PC-9 (cell line): ENCODE data around the gene PEX11G. TPM values are rescaled to one million over a fixed set of nuclear protein-coding genes. Genes with fewer than 3 reads are reported as not detected.

Experiments used
- BruUV-seq: library from RNA; stranded (reverse); fragments of 400-500 nt; replicated peaks from 2 replicates; lab custom pipeline; 2021; lab: Mats Ljungman, UMichigan
- CTCF ChIA-PET: fragments of 300-600 bp; sonication (Branson Sonifier 250); formaldehyde crosslinking; loops from one replicate; lab custom pipeline; 2022; ENCODE audit warnings: antibody characterized with exemption; lab: Charles Lee
- POLR2A ChIA-PET: fragments of 300-600 bp; sonication (Branson Sonifier 250); formaldehyde crosslinking; loops from one replicate; lab custom pipeline; 2022; ENCODE audit warnings: antibody characterized with exemption; ENCODE audit not compliant: unreplicated experiment; lab: Charles Lee
- DNase-seq, 2 experiments: peaks; one replicate each; pipeline versions ENCODE4 v3.0.0 to v3.0.0-alpha.2; 2015 to 2022; ENCODE audit warnings: mixed read lengths in 1 of 2
- H2AFZ ChIP-seq: fragments of 200-600 bp; sonication (generic); 2 replicates; pipeline ENCODE4 v1.8.1; 2017; ENCODE audit warnings: antibody characterized with exemption
- H3F3A ChIP-seq: fragments of 200-600 bp; sonication (generic); 2 replicates; pipeline ENCODE4 v1.8.1; 2017; ENCODE audit warnings: antibody characterized with exemption, mild to moderate bottlenecking, low read depth; ENCODE audit not compliant: insufficient read depth
- H3K27ac ChIP-seq: fragments of 200-600 bp; sonication (generic); 2 replicates; pipeline ENCODE4 v1.6.1; 2016; ENCODE audit warnings: mixed run types
- H3K27me3 ChIP-seq: fragments of 200-600 bp; sonication (generic); 2 replicates; pipeline ENCODE4 v1.6.1; 2016; ENCODE audit warnings: low read depth, mixed run types; ENCODE audit not compliant: insufficient read depth
- H3K36me3 ChIP-seq: fragments of 200-600 bp; sonication (generic); 2 replicates; pipeline ENCODE4 v1.6.1; 2016; ENCODE audit warnings: low read depth, mixed run types
- H3K4me1 ChIP-seq: fragments of 200-600 bp; sonication (generic); replicated peaks from 2 replicates; pipeline ENCODE4 v1.6.1; 2016; ENCODE audit warnings: mixed run types; ENCODE audit not compliant: insufficient read depth
- H3K4me2 ChIP-seq: fragments of 200-600 bp; sonication (generic); 2 replicates; pipeline ENCODE4 v1.6.1; 2017; ENCODE audit warnings: mixed run types
- H3K4me3 ChIP-seq: fragments of 200-600 bp; sonication (generic); 2 replicates; pipeline ENCODE4 v1.6.1; 2016; ENCODE audit warnings: mixed run types
- H3K79me2 ChIP-seq: fragments of 200-600 bp; sonication (generic); 2 replicates; pipeline ENCODE4 v1.6.1; 2017; ENCODE audit warnings: low read depth, mixed run types
- H3K9me2 ChIP-seq: fragments of 200-600 bp; sonication (generic); 2 replicates; pipeline ENCODE4 v1.8.1; 2017; ENCODE audit warnings: mild to moderate bottlenecking; ENCODE audit not compliant: insufficient read depth
- H3K9me3 ChIP-seq: fragments of 200-600 bp; sonication (generic); 2 replicates; pipeline ENCODE4 v1.8.1; 2016; ENCODE audit warnings: low read depth; ENCODE audit not compliant: insufficient read depth
- H4K20me1 ChIP-seq: fragments of 200-600 bp; sonication (generic); 2 replicates; pipeline ENCODE4 v1.8.1; 2017; ENCODE audit not compliant: insufficient read depth
- CTCF ChIP-seq: fragments of 200-600 bp; sonication (generic); conservative IDR thresholded peaks from 2 replicates; pipeline ENCODE4 v1.6.1; 2017; ENCODE audit warnings: mixed run types, antibody characterized with exemption, mild to moderate bottlenecking, moderate library complexity
- EZH2 ChIP-seq: fragments of 200-600 bp; sonication (generic); IDR thresholded peaks from 2 replicates; pipeline ENCODE4 v1.8.0; 2017; ENCODE audit warnings: antibody characterized with exemption, low read depth
- intact Hi-C: fragments of 100-400 bp; cut with micrococcal nuclease; formaldehyde crosslinking; loops from one replicate; pipeline ENCODE4 v1.10.0; 2022; ENCODE audit not compliant: unreplicated experiment
- total RNA-seq: library from RNA; stranded (reverse); gene quantifications from 2 replicates; pipeline ENCODE4 v1.2.3, GENCODE V29; 2021

PEX11G gene
- total RNA-seq, 1 experiment from 2014 or later = 10.5 TPM

- H3K9me3 ChIP-seq = no peaks in the 10 kb centered on the region
- no peaks in the 10 kb centered on the region for H3K79me2 ChIP-seq
- peaks cover 17% of the 10 kb centered on the region for H3F3A ChIP-seq
- CTCF ChIA-PET = interaction anchor here (0.5 to 0.6 kb wide), 2 partner anchors 295 to 412 kb away, joined by 3 to 7 read pairs; no protein-coding TSS in a partner anchor
- H3K27me3 ChIP-seq = no peaks in the 10 kb centered on the region
- H3K9me2 ChIP-seq = no peaks in the 10 kb centered on the region
- peak overlapping the region; percentile 93 for H2AFZ ChIP-seq
- H3K4me1 ChIP-seq = peaks cover 25% of the 10 kb centered on the region
- H4K20me1 ChIP-seq = no peaks in the 10 kb centered on the region
- TSS peak; percentile 85 for BruUV-seq
- intact Hi-C loops = loop anchor here (5.0 kb wide), 1 partner anchor 109 kb away; no protein-coding TSS in a partner anchor
- peak overlapping the region; percentile 22 for H3K27ac ChIP-seq
- DNase-seq = no peak
- POLR2A ChIA-PET = interaction anchor here (0.6 kb wide), 2 partner anchors 113 to 815 kb away, joined by 5 to 22 read pairs; partner anchors contain the start of genes NDUFA7 and RPS28
- no peaks in the 10 kb centered on the region for H3K36me3 ChIP-seq
- TF ChIP-seq CTCF (no peak), EZH2 (no peak)
- H3K4me3 ChIP-seq = peak overlapping the region; percentile 67
- H3K4me2 ChIP-seq = peak overlapping the region; percentile 96
Observed at GRCh38 chr19:7505682-7506384, 17.0 kb upstream of the PEX11G start.

GRCh38 chr19:7505288-7505681, 16.4 kb upstream of the PEX11G start:
- no peaks in the 10 kb centered on the region for H3K36me3 ChIP-seq
- H3K4me1 ChIP-seq = peaks cover 30% of the 10 kb centered on the region
- TF ChIP-seq CTCF (no peak), EZH2 (no peak)
- no peaks in the 10 kb centered on the region for H4K20me1 ChIP-seq
- peak overlapping the region; percentile 96 for H3K4me2 ChIP-seq
- intact Hi-C loops = loop anchor here (5.0 kb wide), 1 partner anchor 108 kb away; no protein-coding TSS in a partner anchor
- H3F3A ChIP-seq = peaks cover 17% of the 10 kb centered on the region
- ChIA-PET CTCF (no interaction called here), POLR2A (no interaction called here)
- no peaks in the 10 kb centered on the region for H3K9me2 ChIP-seq
- H3K9me3 ChIP-seq = no peaks in the 10 kb centered on the region
- DNase-seq = peak in 1 of 2 experiments; percentile 34
- H3K27me3 ChIP-seq = no peaks in the 10 kb centered on the region
- no TSS peak for BruUV-seq
- H2AFZ ChIP-seq = peak overlapping the region; percentile 93
- peak overlapping the region; percentile 22 for H3K27ac ChIP-seq
- no peaks in the 10 kb centered on the region for H3K79me2 ChIP-seq
- H3K4me3 ChIP-seq = peak overlapping the region; percentile 67

- H3K27ac ChIP-seq = no peak overlapping the region
- H4K20me1 ChIP-seq = no peaks in the 10 kb centered on the region
- H3K9me2 ChIP-seq = no peaks in the 10 kb centered on the region
- H3K4me2 ChIP-seq = peak overlapping the region; percentile 96
- H3F3A ChIP-seq = peaks cover 17% of the 10 kb centered on the region
- H3K36me3 ChIP-seq = no peaks in the 10 kb centered on the region
- TF ChIP-seq EZH2 (no peak), CTCF (no peak)
- POLR2A ChIA-PET = interaction anchor here (0.7 kb wide), 1 partner anchor 26 kb away, joined by 3 read pairs; no protein-coding TSS in a partner anchor
- no peaks in the 10 kb centered on the region for H3K9me3 ChIP-seq
- peaks cover 30% of the 10 kb centered on the region for H3K4me1 ChIP-seq
- no peak for DNase-seq
- intact Hi-C loops = loop anchor here (5.0 kb wide), 1 partner anchor 107 kb away; no protein-coding TSS in a partner anchor
- no peak overlapping the region; the same call in 1 of the 2 replicates for H3K4me3 ChIP-seq
- no peak overlapping the region for H2AFZ ChIP-seq
- no peaks in the 10 kb centered on the region for H3K79me2 ChIP-seq
- CTCF ChIA-PET = no interaction called here
- no peaks in the 10 kb centered on the region for H3K27me3 ChIP-seq
- BruUV-seq = no TSS peak
Observed at GRCh38 chr19:7504684-7505083, 15.8 kb upstream of the PEX11G start.
